Adipocyte (in vitro differentiated cells): ENCODE data around the gene STK11.

Experiments used
- DNase-seq: peaks from one replicate; pipeline ENCODE4 v3.0.0-alpha.2; 2015; ENCODE audit warnings: low read depth
- H3K27me3 ChIP-seq: replicated peaks from 2 replicates; pipeline ENCODE4 v1.7.0; 2013; ENCODE audit warnings: mild to moderate bottlenecking, low read length, moderate library complexity; ENCODE audit not compliant: control insufficient read depth, insufficient read depth
- H3K36me3 ChIP-seq: 2 replicates; pipeline ENCODE4 v1.7.0; 2013; ENCODE audit warnings: low read length, mild to moderate bottlenecking, moderate library complexity; ENCODE audit not compliant: control insufficient read depth, insufficient read depth, severe bottlenecking
- H3K4me1 ChIP-seq: 2 replicates; pipeline ENCODE4 v1.7.0; 2013; ENCODE audit warnings: mild to moderate bottlenecking, low read length, moderate library complexity; ENCODE audit not compliant: control insufficient read depth, insufficient read depth
- H3K4me3 ChIP-seq: 2 replicates; pipeline ENCODE4 v1.7.0; 2013; ENCODE audit warnings: mild to moderate bottlenecking, low read length, moderate library complexity
- H3K9ac ChIP-seq: 2 replicates; pipeline ENCODE4 v1.7.0; 2013; ENCODE audit warnings: mild to moderate bottlenecking, low read length, moderate library complexity
- H3K9me3 ChIP-seq: 2 replicates; pipeline ENCODE4 v1.7.0; 2013; ENCODE audit warnings: mild to moderate bottlenecking, low read length, moderate library complexity; ENCODE audit not compliant: control insufficient read depth

Gene STK11

GRCh38 chr19:1214299-1214861, 8.8 kb downstream of the STK11 start:
- Histone ChIP-seq H3K4me3 (no peak overlapping the region), H3K27me3 (no peaks in the 10 kb centered on the region), H3K9me3 (no peaks in the 10 kb centered on the region), H3K36me3 (peaks cover 12% of the 10 kb centered on the region), H3K4me1 (peaks cover 41% of the 10 kb centered on the region), H3K9ac (peak overlapping the region; percentile 36)
- no peak for DNase-seq

- Histone ChIP-seq H3K4me1 (peaks cover 35% of the 10 kb centered on the region), H3K36me3 (peaks cover 14% of the 10 kb centered on the region), H3K27me3 (no peaks in the 10 kb centered on the region), H3K9me3 (no peaks in the 10 kb centered on the region), H3K9ac (peak overlapping the region; percentile 36), H3K4me3 (no peak overlapping the region)
- no peak for DNase-seq
These were observed 9.5 kb downstream of the STK11 start for GRCh38 chr19:1214862-1215731.

GRCh38 chr19:1216756-1217155, 11.2 kb downstream of the STK11 start:
- Histone ChIP-seq H3K9me3 (no peaks in the 10 kb centered on the region), H3K9ac (no peak overlapping the region), H3K4me3 (no peak overlapping the region), H3K27me3 (no peaks in the 10 kb centered on the region), H3K4me1 (peaks cover 28% of the 10 kb centered on the region), H3K36me3 (peaks cover 26% of the 10 kb centered on the region)
- no peak for DNase-seq

- peaks cover 26% of the 10 kb centered on the region for H3K4me1 ChIP-seq
- H3K4me3 ChIP-seq: no peak overlapping the region
- H3K9ac ChIP-seq: no peak overlapping the region
- H3K9me3 ChIP-seq: no peaks in the 10 kb centered on the region
- peaks cover 32% of the 10 kb centered on the region for H3K36me3 ChIP-seq
- no peak for DNase-seq
- no peaks in the 10 kb centered on the region for H3K27me3 ChIP-seq
These were observed 11.8 kb downstream of the STK11 start for GRCh38 chr19:1217366-1217765.

- DNase-seq: no peak
- no peak overlapping the region for H3K9ac ChIP-seq
- no peaks in the 10 kb centered on the region for H3K9me3 ChIP-seq
- H3K27me3 ChIP-seq: no peaks in the 10 kb centered on the region
- H3K4me3 ChIP-seq: no peak overlapping the region
- peaks cover 19% of the 10 kb centered on the region for H3K4me1 ChIP-seq
- peaks cover 31% of the 10 kb centered on the region for H3K36me3 ChIP-seq
These were observed 13.4 kb downstream of the STK11 start for GRCh38 chr19:1218751-1219567.

GRCh38 chr19:1219786-1220476, 14.4 kb downstream of the STK11 start:
- Histone ChIP-seq H3K9me3 (no peaks in the 10 kb centered on the region), H3K27me3 (no peaks in the 10 kb centered on the region), H3K4me1 (peaks cover 9% of the 10 kb centered on the region), H3K4me3 (no peak overlapping the region), H3K36me3 (peaks cover 39% of the 10 kb centered on the region), H3K9ac (no peak overlapping the region)
- DNase-seq: no peak

- H3K36me3 ChIP-seq: peaks cover 41% of the 10 kb centered on the region
These were observed 14.9 kb downstream of the STK11 start for GRCh38 chr19:1220477-1220930.

GRCh38 chr19:1220976-1221903, 15.7 kb downstream of the STK11 start:
- Histone ChIP-seq H3K4me3 (no peak overlapping the region), H3K27me3 (no peaks in the 10 kb centered on the region), H3K9me3 (no peaks in the 10 kb centered on the region), H3K4me1 (peaks cover 2% of the 10 kb centered on the region), H3K9ac (peak overlapping the region; percentile 39), H3K36me3 (peaks cover 45% of the 10 kb centered on the region)
- no peak for DNase-seq

More at GRCh38 chr19:1220477-1220930, 14.9 kb downstream of the STK11 start:
- H3K27me3 ChIP-seq: no peaks in the 10 kb centered on the region
- H3K9ac ChIP-seq: no peak overlapping the region
- no peak for DNase-seq
- H3K4me1 ChIP-seq: peaks cover 3% of the 10 kb centered on the region
- no peaks in the 10 kb centered on the region for H3K9me3 ChIP-seq
- no peak overlapping the region for H3K4me3 ChIP-seq

- no peak overlapping the region for H3K4me3 ChIP-seq
- H3K4me1 ChIP-seq: no peaks in the 10 kb centered on the region
- H3K9ac ChIP-seq: peak overlapping the region; percentile 39
- peaks cover 42% of the 10 kb centered on the region for H3K36me3 ChIP-seq
- no peaks in the 10 kb centered on the region for H3K9me3 ChIP-seq
- no peak for DNase-seq
- no peaks in the 10 kb centered on the region for H3K27me3 ChIP-seq
These were observed 16.3 kb downstream of the STK11 start for GRCh38 chr19:1221904-1222255.

- no peaks in the 10 kb centered on the region for H3K27me3 ChIP-seq
- peaks cover 41% of the 10 kb centered on the region for H3K36me3 ChIP-seq
- no peak for DNase-seq
These were observed 16.8 kb downstream of the STK11 start for GRCh38 chr19:1222394-1222793.

More at GRCh38 chr19:1222394-1222793, 16.8 kb downstream of the STK11 start:
- H3K9ac ChIP-seq: no peak overlapping the region
- no peaks in the 10 kb centered on the region for H3K4me1 ChIP-seq
- H3K9me3 ChIP-seq: no peaks in the 10 kb centered on the region
- H3K4me3 ChIP-seq: no peak overlapping the region
